WI38 (cell line): Measurements from ENCODE around the gene FBXL15.

Experiments used
- H3K4me3 ChIP-seq: 2 replicates; pipeline ENCODE4 v1.5.1; 2011; ENCODE audit warnings: low read depth, mild to moderate bottlenecking, control low read depth, low read length
- TF ChIP-seq, protein P1 (sequence below): IDR thresholded peaks from 2 replicates; pipeline ENCODE4 v1.5.1; 2012; ENCODE audit warnings: low read depth, mild to moderate bottlenecking, control low read depth, low read length

The FBXL15 gene

GRCh38 chr10:102424145-102424544 lies 3.5 kb downstream of the FBXL15 start:
- TF ChIP-seq, protein P1, sequence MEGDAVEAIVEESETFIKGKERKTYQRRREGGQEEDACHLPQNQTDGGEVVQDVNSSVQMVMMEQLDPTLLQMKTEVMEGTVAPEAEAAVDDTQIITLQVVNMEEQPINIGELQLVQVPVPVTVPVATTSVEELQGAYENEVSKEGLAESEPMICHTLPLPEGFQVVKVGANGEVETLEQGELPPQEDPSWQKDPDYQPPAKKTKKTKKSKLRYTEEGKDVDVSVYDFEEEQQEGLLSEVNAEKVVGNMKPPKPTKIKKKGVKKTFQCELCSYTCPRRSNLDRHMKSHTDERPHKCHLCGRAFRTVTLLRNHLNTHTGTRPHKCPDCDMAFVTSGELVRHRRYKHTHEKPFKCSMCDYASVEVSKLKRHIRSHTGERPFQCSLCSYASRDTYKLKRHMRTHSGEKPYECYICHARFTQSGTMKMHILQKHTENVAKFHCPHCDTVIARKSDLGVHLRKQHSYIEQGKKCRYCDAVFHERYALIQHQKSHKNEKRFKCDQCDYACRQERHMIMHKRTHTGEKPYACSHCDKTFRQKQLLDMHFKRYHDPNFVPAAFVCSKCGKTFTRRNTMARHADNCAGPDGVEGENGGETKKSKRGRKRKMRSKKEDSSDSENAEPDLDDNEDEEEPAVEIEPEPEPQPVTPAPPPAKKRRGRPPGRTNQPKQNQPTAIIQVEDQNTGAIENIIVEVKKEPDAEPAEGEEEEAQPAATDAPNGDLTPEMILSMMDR = no peak
- H3K4me3 ChIP-seq = no peak overlapping the region

GRCh38 chr10:102424916-102425315 lies 4.3 kb downstream of the FBXL15 start:
- no peak overlapping the region for H3K4me3 ChIP-seq

GRCh38 chr10:102425444-102425843 lies 4.8 kb downstream of the FBXL15 start:
- H3K4me3 ChIP-seq = no peak overlapping the region
- TF ChIP-seq, protein P1 = no peak

More at GRCh38 chr10:102424916-102425315, 4.3 kb downstream of the FBXL15 start:
- TF ChIP-seq, protein P1 = no peak

GRCh38 chr10:102426803-102427287 lies 6.2 kb downstream of the FBXL15 start:
- TF ChIP-seq, protein P1 = no peak
- no peak overlapping the region for H3K4me3 ChIP-seq

GRCh38 chr10:102429468-102429867 lies 8.8 kb downstream of the FBXL15 start:
- TF ChIP-seq, protein P1 = no peak
- no peak overlapping the region for H3K4me3 ChIP-seq

GRCh38 chr10:102431452-102432124 lies 11.0 kb downstream of the FBXL15 start:
- peak overlapping the region; percentile 75 for H3K4me3 ChIP-seq
- TF ChIP-seq, protein P1 = no peak

DNA sequence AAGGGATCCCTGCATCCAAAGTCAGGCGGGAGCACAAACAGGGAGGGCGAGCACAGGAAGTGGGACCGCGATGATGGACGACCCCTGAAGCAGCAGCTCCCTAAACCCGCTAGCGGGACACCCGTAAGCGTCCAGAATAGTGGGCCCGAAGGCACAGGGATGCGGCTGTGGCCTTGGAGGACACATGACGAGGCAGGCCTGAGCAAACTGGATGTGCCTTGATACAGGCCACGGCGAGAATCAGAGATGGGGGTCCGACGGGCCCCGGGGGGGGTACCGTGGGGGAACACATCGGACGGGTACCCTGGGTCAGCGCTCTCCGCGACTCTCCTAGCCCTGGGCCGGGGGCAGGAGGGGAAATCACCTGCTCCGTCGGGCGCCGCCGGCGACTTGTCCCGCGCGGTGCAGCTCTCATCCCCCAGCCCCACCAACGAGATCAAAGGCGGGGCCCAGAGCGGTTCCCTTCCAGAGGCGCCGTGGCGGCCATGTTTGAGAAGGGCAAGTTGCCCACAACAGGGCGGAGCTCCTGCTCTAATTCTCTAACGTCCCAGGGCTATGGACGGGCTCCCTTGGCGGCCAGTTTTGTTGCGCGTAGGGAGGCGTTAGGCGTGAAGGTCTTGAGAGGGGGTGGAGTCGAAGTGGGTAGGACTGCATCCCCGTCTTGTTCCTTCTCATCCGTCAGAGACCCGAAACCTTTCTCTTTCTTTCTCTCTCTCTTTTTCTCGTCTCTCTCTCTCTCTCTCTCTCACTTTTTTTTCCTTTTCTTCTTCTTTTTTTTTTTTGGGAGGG lies 11.7 kb downstream of the FBXL15 start, which contains the start of gene CUEDC2:
TSS of gene CUEDC2 (minus strand) at position 413 of the 789 bp plus-strand sequence. CDS start 7,386 bp downstream, outside the sequence.
- H3K4me3 ChIP-seq = peak within 1 kb of the TSS; percentile 75
- TF ChIP-seq, protein P1 = no peak
